MCF 10A (cell line): ENCODE results near the gene CACNA1C. TPM values are rescaled to one million over a fixed set of nuclear protein-coding genes. Genes with fewer than 3 reads are reported as not detected.

Experiments used
- BruUV-seq: library from RNA; stranded (reverse); fragments of 400-500 nt; replicated peaks from 2 replicates; lab custom pipeline; 2021; lab: Mats Ljungman, UMichigan
- CTCF ChIA-PET: fragments of 300-600 bp; sonication (Branson Sonifier 250); formaldehyde crosslinking; extraction: SDS; loops from one replicate; lab custom pipeline; 2021; ENCODE audit warnings: antibody characterized with exemption, inconsistent platforms; lab: Yijun Ruan, JAX
- POLR2A ChIA-PET: fragments of 300-600, 350-650 bp; sonication (Branson Sonifier 250); formaldehyde crosslinking; extraction: SDS; loops from one replicate; lab custom pipeline; 2020; ENCODE audit warnings: antibody characterized with exemption, inconsistent platforms; lab: Yijun Ruan, JAX
- DNase-seq: peaks from one replicate; pipeline ENCODE4 v3.0.0-alpha.2; 2018; ENCODE audit not compliant: unreplicated experiment
- H3K27ac Mint-ChIP-seq: one replicate; pipeline ENCODE4 v1.8.0; 2022; ENCODE audit warnings: mild to moderate bottlenecking, low read depth, mixed read lengths; ENCODE audit not compliant: unreplicated experiment
- H3K27me3 Mint-ChIP-seq: one replicate; pipeline ENCODE4 v1.8.0; 2022; ENCODE audit warnings: mixed read lengths; ENCODE audit not compliant: insufficient read depth, unreplicated experiment
- H3K36me3 Mint-ChIP-seq: one replicate; pipeline ENCODE4 v1.8.0; 2022; ENCODE audit warnings: mild to moderate bottlenecking, moderate library complexity, mixed read lengths; ENCODE audit not compliant: insufficient read depth, unreplicated experiment
- H3K4me1 Mint-ChIP-seq: one replicate; pipeline ENCODE4 v1.8.0; 2022; ENCODE audit warnings: mixed read lengths; ENCODE audit not compliant: insufficient read depth, unreplicated experiment
- H3K4me3 Mint-ChIP-seq: one replicate; pipeline ENCODE4 v1.8.0; 2022; ENCODE audit warnings: mild to moderate bottlenecking, moderate library complexity, mixed read lengths; ENCODE audit not compliant: unreplicated experiment
- H3K9me3 Mint-ChIP-seq: one replicate; pipeline ENCODE4 v1.8.0; 2022; ENCODE audit warnings: mixed read lengths; ENCODE audit not compliant: unreplicated experiment
- intact Hi-C: fragments of 100-400 bp; cut with micrococcal nuclease; formaldehyde crosslinking; loops from 2 replicates; pipeline ENCODE4 v1.14.1; 2022
- total RNA-seq: library from RNA; stranded (reverse); gene quantifications from 2 replicates; pipeline ENCODE4 v1.2.3, GENCODE V29; 2022
- TF ChIP-seq, protein P1 (sequence below): fragments of 200-600 bp; IDR thresholded peaks from one replicate; pipeline ENCODE4 v1.8.0; 2022; ENCODE audit warnings: antibody characterized with exemption, mild to moderate bottlenecking; ENCODE audit not compliant: unreplicated experiment

The CACNA1C gene
- total RNA-seq, 1 experiment from 2014 or later, result not detected

DNA sequence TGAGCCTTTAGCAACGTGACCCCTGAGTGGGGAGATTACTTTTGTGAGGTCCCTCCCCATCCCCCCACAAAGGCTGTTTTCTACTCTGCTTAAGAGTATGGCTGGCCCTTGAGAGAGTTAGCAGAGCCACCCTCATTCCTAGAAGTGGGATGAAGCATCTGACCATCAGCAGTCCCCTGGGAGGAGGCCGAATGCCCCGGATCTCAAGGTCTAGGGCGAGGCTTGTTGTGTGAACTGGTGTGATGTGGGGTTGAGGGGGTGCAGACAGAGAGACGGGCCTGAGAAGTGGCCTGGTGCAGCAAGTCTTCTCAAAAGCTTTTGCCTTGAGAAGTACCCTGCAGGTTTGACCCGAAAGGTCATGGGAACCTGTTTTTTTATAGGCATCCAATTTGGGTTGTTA lies 589.0 kb downstream of the CACNA1C start:
- TF ChIP-seq, protein P1, sequence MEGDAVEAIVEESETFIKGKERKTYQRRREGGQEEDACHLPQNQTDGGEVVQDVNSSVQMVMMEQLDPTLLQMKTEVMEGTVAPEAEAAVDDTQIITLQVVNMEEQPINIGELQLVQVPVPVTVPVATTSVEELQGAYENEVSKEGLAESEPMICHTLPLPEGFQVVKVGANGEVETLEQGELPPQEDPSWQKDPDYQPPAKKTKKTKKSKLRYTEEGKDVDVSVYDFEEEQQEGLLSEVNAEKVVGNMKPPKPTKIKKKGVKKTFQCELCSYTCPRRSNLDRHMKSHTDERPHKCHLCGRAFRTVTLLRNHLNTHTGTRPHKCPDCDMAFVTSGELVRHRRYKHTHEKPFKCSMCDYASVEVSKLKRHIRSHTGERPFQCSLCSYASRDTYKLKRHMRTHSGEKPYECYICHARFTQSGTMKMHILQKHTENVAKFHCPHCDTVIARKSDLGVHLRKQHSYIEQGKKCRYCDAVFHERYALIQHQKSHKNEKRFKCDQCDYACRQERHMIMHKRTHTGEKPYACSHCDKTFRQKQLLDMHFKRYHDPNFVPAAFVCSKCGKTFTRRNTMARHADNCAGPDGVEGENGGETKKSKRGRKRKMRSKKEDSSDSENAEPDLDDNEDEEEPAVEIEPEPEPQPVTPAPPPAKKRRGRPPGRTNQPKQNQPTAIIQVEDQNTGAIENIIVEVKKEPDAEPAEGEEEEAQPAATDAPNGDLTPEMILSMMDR, result no peak
- Mint-ChIP-seq H3K27ac (no peak overlapping the region), H3K4me3 (no peak overlapping the region), H3K9me3 (no peaks in the 10 kb centered on the region), H3K36me3 (peaks cover 7% of the 10 kb centered on the region), H3K27me3 (peaks cover 38% of the 10 kb centered on the region), H3K4me1 (peaks cover 14% of the 10 kb centered on the region)
- no peak for DNase-seq
- intact Hi-C loops, result no loop called here
- no TSS peak for BruUV-seq
- CTCF ChIA-PET, result interaction anchor here (0.6 to 1.1 kb wide), 4 partner anchors 8 to 702 kb away, joined by 3 to 4 read pairs (median 3); no protein-coding TSS in a partner anchor
- POLR2A ChIA-PET, result interaction anchor here (0.7 kb wide), 1 partner anchor 141 kb away, joined by 3 read pairs; no protein-coding TSS in a partner anchor

DNA sequence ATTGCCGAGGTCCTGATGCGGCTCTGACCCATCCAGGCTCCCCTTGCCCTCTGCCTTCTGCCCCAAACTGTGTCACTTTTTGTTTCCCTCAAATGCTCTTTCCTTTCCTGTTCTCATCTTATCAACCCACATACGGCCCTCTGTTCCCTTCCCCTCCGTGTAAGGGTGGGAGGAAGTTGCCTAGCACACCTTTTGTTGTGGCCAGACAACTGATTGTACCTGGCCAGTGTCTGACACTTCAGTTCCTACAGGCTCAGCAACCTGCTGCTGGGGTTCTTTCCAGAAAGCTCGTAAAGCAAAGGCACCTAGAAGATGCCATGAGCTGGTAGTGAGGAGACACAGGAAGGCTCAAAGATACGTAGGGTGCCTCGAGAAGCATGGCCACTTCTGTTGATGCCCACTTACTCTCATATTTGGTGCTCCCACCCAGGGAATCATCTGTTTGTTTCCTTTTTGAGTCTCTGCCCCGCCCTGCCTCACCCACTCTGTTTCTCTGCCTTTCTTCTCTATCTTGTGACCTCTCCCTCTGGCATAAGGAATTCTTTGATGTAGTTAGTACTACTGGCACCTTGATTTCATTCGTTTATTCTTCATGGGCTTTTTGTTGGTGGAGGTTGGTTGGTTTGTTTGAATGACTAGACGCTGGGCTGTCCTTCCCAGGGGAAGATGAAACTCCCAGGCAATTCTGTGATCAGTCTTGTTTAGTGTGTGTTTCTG lies 589.5 kb downstream of the CACNA1C start:
- Mint-ChIP-seq H3K27ac (no peak overlapping the region), H3K36me3 (peaks cover 7% of the 10 kb centered on the region), H3K27me3 (peaks cover 42% of the 10 kb centered on the region), H3K4me3 (no peak overlapping the region), H3K4me1 (peaks cover 14% of the 10 kb centered on the region), H3K9me3 (no peaks in the 10 kb centered on the region)
- BruUV-seq, result no TSS peak
- ChIA-PET POLR2A (no interaction called here), CTCF (interaction anchor here (0.6 to 1.0 kb wide), 5 partner anchors 23 to 799 kb away, joined by 3 to 4 read pairs (median 3); no protein-coding TSS in a partner anchor)
- no peak for DNase-seq
- intact Hi-C loops, result no loop called here
- TF ChIP-seq, protein P1, result no peak

DNA sequence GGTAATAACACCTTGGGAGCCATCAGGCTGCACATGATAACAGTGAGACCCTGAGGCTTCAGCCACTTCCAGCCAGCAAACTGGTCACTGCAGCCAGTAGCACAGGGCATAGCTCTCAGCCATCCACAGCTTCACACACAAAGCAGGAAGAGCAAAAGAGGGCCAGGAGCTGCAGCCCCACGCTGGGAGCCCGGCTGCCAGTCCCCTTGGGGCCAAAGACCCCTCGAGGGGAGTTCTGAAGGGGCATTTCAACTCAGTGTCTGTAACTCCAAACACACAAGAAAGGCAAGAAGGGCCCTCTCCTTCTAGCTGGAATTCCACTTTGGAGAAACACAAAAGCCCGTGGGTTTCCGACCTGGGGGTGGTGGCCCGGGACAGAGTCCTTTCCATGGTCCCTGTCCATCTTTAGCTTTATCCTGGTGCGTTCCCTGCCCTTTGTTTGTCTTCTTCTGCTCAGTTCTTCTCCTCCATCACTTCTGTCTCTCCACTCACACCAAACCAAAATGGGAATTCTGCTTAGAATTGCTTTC lies 590.2 kb downstream of the CACNA1C start:
- no TSS peak for BruUV-seq
- ChIA-PET POLR2A (no interaction called here), CTCF (interaction anchor here (0.6 to 0.7 kb wide), 2 partner anchors 23 to 798 kb away, joined by 3 to 4 read pairs; no protein-coding TSS in a partner anchor)
- H3K36me3 Mint-ChIP-seq, result peaks cover 7% of the 10 kb centered on the region
- H3K27ac Mint-ChIP-seq, result no peak overlapping the region
- intact Hi-C loops, result no loop called here
- TF ChIP-seq, protein P1, result no peak
- no peaks in the 10 kb centered on the region for H3K9me3 Mint-ChIP-seq
- H3K4me1 Mint-ChIP-seq, result peaks cover 14% of the 10 kb centered on the region
- peaks cover 45% of the 10 kb centered on the region for H3K27me3 Mint-ChIP-seq
- no peak for DNase-seq
- no peak overlapping the region for H3K4me3 Mint-ChIP-seq

DNA sequence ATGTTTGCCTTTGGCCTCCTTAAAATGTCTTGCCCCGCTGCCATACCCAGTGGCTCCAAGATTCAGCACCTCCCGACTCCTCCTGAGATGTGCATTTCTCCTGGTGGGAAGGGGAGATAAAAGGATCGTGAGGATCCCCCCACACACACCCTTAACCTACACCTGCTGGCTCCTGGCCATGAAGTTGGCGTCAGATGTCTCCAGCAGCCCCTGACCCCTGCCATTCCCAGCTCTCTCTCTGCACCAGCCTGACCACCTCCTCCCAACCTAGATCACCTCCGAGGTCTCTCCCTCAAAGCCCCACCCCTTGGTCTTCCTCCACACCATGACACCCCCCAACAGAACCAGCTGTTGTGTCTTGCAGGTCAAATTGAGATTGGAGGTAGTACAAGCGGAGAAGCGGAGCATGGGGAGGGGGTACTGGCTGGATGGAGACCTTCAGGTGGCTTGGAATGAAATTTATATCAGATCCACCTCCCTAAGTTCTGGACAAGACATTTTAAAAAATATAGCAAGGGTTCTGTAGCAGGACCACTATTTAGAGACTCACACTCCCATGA lies 590.9 kb downstream of the CACNA1C start:
- no peak for DNase-seq
- BruUV-seq, result no TSS peak
- Mint-ChIP-seq H3K27me3 (peaks cover 52% of the 10 kb centered on the region), H3K9me3 (no peaks in the 10 kb centered on the region), H3K4me3 (no peak overlapping the region), H3K27ac (no peak overlapping the region), H3K4me1 (peaks cover 14% of the 10 kb centered on the region), H3K36me3 (peaks cover 7% of the 10 kb centered on the region)
- ChIA-PET CTCF (no interaction called here), POLR2A (interaction anchor here (0.6 kb wide), 1 partner anchor 92 kb away, joined by 3 read pairs; no protein-coding TSS in a partner anchor)
- intact Hi-C loops, result no loop called here
- TF ChIP-seq, protein P1, result no peak
